OCI-M2 (cell line): Measurements from ENCODE around the gene ARL8A.
"Not testable (repeated sequence)": the region's sequence is repeated elsewhere in the genome, so short reads cannot be mapped to it uniquely, and the experiment has no call there.

Source experiments
- DNase-seq: peaks from one replicate; lab custom pipeline; 2025; ENCODE audit not compliant: unreplicated experiment; lab: John Stamatoyannopoulos, UW

Gene ARL8A

DNA sequence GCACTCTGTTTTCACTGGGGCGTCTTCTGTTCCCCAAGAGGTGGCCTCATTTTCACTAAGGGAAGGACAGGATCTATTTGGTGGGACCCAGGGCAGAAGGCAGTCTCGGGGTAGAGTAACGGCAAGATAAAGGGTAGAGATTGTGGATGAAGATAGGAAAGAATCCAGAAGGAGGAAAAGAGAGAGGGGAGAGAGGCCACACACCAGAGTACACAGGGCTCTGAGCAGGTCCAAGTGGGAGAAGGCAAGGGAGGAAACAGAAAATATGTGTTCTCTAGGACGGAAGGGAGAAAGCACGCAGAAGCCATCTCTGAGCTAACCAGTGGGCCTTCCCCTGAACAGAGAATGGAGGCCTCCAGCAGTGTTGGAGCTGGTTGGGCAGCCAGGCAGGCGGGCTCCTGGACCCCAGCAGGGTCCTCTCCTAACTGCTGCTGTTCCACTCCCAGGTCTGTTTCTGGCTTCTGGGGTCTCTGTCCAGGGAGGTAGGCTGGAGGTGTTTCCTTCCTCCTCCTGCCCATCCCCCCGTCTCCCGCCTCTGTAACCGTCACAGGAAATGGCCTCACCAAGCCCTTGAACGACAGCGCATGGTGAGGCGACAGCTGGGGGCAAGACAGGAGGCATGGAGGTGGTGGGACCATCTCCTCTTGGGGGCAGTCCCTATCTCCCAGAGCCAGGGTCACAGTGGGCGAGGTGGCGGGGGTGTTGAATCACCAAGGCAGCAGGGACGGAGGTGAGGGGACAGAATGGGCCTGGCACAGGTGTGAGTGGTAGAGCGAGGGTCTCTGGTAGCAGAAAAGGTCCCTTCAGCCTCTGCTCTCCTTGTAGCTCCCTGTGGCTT lies 15.2 kb upstream of the ARL8A start:
- DNase-seq = no peak

DNA sequence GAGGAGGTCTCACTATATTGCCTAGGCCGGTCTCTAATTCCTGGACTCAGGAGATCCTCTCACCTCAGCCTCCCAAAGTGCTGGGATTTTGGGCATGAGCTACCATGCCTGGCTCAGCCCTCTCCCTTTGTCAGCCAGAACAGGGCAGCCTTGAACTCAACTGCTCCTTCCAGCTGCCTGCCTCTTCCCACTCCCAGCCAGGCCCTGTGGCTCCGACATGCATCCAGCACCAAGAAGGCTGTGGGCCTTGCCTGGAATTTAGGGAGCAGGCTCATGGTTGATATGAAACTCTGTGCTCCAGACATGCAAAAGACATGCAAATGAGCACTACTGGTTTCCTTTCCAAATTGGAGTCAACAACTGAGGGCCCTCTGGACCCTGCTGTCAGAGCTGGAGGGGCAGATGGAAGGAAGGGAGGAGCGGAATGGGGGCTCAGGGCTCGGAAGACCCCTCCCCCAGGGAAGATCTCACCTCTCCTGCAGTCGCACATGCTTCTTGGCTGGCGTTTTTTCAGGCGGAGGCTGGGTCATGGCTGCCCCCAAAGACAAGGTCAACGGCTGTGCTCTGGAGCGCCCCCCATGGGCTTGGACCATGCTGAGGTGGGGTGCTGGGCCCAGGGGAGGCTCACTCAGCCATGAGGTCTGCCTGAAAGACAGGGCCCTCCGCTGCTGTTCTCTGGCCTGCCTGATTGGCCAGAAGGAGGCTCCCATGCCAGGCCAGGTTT lies 14.4 kb upstream of the ARL8A start:
- DNase-seq = no peak

DNA sequence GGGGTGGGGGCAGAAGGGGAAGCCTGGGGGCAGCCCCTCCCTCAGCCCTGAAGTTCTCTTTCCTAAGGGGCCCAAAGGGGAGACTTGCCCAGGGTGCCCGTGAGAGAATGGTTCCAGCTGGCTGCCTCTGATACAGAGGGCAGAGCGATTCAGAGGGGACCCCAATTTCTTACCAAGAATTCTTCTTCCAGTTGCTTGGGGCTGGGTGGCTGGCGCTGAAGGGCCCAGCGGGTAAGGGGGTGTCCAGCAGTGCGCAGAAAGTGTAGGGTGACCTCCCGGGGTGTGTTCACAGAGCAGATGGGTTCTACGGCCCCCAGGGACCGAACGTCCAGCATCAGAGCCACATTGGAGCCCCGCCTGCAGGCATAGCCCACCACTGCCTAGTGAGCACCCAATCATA lies 13.4 kb upstream of the ARL8A start:
- DNase-seq = no peak

DNA sequence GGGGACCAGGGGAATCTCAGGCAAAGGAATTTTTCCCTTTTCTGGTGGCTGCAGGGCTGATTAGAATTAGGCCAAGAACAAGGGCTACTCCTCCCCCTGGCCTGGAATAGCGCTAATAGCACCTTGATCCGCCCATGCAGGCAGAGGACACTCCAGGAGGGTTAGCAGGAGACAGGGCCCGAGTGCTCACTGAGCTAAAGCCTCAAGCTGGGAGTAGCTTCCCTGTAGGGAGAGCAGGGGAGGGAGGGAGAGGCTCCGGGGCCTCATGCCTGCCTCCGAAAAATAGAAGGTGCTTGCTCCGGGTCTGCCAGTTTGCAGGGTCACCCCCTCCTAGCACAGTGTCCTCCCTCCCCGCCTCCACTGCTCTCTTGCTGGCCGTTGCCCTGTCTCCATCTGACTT lies 12.1 kb upstream of the ARL8A start:
- no peak for DNase-seq

DNA sequence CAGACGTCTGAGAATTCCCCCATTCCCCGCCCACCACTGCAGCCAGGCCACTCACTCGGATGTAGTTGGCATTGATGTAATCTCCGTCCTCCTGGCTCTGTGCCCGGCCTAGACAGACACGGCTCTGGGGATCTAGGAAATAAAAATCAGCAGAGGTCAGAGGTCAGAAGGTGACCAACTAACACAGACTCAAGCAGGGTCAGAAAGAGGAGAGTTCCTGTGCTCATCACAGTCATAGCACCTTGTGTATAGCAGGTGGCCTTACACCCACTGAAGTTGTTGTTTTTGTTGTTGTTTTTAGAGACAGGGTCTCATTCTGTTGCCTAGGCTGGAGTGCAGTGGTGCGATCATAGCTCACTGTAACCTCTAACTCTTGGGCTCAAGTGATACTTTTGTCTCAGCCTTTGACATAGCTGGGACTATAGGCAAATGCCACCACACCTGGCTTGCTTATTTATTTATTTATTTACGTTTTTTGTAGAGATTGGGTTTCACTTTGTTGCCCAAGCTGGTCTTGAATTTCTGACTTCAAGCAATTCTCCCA lies 11.0 kb upstream of the ARL8A start:
- no peak for DNase-seq

DNA sequence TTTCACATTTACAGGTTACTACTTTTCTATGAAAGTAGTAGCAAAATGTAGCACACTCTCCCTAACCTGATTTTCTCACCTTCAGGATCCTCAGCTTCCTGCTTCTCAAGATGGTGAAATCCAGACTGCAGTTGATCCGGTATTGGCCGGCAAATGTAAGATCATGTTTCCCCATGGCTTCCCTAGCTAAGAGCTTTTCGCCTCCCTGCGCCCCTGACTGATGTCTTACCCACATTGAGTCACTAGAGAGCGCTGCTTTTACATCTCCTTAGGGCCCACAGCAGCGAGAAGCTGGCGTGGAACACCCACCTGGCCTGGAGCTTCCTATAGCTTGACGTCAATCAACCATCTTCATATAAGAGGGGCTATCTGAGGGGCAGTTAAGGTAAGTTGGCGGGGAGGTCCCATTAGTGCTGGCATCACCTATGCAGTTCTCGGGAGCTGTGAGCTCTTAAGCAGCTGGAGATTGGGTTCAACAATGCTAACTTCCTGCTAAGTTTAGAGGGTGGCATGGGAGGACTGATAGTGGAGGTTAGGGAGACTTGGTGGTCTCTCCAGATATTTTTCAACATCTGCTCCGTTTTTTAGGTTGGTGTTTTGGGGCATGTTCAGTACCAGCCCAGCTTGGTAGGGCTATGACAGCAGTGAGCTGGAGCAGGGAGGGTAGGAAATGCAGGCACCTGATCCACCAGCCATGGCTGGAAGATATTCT lies 10.4 kb upstream of the ARL8A start:
- no peak for DNase-seq

DNA sequence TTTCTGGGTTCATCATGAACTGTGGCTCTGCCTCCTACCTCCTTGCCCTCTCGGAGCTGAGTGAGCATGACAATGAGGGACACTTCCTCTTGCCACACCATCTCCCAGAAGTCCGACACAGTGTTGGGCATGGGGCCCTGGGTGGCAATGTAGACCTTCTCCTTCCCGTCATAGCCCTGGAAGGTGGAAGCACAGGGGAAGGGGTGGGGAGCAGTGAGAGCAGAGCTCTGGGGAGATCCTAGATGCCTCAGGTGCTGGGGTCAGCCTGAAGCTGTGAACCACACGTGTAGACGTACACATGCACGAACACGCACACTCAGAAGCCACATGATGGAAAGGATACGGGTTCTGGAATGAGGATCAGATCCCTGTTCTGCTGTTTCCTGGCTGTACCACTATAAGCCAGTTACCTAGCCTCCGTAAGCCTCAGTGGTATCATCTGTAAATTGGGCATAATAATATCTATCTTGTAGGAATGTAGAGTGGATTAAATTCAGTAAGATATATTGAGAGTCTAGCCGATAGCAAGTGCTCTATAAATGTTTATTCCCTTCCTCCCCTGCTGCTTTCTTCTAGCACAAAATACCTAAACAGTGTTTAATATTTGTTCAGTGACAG lies 9.7 kb upstream of the ARL8A start:
- no peak for DNase-seq

DNA sequence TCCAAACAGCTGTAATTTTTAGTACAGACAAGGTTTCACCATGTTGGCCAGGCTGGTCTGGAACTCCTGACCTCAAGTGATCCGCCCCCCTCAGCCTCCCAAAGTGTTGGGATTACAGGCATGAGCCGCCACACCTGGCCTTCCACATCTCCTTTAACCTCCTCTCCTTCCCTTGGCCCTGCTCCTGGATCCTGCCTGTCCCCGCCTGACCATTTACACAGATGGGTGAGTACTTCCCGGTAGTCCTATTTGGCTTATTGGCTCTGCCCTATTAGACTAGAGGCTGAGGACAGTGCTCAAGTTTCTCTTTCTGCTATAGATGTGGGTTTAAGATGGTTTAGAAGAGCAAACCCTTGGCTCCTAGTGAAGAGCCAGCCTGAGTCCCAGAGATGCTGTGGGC lies 8.7 kb upstream of the ARL8A start:
- no peak for DNase-seq

DNA sequence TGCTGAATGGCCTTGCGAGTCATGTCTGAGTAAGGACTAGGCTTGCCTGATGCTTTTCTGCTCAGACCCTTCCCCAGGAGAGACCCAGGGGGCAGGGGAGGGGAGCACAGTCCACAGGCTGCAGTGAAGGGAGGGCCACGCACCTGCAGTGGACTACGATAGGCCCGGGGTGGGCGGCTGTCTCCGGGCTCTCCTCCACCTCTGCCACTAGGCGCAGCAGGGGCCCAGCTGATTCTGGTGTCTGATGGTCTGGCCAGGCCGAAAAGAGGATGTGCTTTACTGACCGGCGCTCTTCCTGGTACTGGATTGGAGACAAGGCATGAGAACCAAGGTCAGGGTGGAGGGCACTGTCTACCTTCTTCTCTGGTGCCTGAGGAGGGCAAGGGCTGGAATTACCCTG lies 7.9 kb upstream of the ARL8A start:
- DNase-seq = no peak

DNA sequence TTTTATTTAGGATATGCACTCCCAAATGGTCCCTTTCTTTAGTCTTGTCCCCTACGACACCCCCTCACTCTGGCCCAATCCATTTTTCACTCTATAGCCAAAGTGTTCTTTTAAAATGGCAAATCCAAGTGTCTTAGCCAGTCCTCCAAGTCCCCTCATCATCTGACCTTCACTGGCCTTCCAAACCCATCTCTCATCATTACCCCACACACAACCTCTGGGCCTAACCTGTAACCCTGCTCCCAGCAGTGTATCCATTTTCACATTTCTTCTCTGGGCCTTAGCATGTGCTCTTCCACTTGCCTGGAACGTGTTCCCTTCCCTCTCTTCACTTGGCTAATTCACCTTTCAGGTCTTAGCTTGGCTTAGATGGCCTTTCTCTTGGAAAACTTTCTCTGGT lies 6.5 kb upstream of the ARL8A start:
- DNase-seq = no peak

DNA sequence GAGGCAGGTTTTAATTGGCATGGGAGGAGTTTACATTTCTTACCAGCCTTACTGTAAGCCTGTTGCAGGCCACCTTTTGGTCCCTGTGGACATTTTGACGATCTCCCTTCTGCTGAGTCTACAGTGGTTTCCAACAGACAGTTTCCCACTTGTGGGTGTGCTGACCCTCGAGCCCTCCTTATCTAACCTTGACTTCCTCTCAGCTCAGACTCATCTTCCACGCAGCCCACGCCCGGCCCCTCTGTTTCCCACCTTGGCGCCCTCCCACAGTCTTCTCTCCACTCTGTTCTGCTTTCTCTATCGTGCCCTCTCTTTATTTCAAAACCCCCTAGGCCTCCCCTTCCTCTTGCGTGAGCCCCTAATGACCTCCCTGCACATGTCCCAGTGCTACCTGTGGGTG lies 6.1 kb upstream of the ARL8A start:
- no peak for DNase-seq

DNA sequence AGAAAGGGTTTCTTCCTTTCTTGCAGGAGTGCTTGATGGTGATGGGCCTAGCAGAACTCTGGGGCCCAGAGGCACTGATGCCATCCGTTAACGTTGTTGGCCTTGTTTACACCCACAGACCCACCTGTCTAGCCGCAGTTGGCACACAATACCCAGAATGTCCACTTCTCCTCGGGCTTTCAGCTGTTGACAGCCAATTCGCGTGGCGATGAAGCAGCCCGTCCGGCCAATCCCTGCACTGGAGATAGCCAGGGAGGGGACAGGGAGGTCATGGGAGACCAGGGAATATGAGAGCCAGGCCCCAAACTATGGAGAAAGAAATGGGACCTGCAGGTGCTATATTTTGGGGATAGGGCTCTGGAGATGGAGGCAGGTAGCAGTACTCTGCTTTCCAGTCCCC lies 5.7 kb upstream of the ARL8A start:
- DNase-seq = no peak

DNA sequence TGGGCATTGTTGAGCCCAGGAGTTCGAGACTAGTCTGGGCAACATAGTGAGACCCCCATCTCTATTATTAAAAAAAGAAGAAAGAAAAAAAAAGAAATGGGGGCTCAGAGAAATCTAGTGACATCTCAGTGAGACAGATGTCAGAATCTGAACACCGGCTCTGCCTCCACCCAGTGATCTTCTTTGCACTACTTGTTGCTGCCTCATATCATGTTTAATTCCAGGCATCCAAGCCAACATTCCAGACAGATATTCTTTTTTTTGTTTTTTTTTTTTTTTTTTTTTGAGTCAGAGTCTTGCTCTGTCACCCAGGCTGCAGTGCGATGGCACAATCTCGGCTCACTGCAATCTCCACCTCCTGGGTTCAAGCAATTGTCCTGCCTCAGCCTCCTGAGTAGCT lies 5.0 kb upstream of the ARL8A start:
- no peak for DNase-seq

DNA sequence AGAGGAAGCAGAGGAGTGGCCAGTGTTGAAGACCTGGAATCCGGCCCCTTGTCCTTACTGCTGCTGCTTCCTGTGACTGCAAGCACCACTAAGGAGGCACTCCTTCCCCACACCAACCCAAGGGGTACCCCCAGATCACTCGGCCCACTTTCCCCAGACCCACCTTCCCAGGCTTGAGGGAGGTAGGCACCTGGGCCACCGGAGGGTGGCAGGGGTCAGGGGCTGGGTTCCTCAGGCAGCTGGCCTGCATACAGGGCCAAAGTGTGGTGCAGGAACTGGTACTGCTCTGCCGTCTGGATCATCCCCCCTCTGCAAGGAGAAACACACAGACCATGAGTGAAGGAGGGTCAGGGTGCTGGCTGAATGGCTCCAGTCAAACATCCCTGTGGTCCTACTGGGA lies 3.9 kb upstream of the ARL8A start:
- DNase-seq = no peak

DNA sequence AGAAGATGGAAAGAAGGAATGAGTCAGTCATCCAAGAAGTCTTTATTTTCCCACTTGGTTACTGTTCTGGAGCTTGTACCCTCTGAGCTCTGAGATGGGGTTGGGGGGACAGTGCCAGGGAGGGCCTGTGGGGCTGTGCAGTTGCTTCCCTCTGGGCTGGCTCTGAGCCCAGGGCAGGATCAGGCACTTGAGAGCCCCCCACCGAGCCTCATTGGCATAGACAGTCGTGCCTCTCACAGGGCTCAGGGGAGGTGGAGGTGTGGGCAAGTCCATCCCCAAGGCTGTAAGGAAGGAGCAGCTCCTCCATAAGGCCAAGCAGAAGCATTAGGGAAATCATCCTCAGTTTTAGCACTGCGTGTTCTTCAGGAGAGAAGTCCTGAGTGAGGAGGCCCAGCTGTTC lies 2.5 kb upstream of the ARL8A start:
- DNase-seq = no peak

DNA sequence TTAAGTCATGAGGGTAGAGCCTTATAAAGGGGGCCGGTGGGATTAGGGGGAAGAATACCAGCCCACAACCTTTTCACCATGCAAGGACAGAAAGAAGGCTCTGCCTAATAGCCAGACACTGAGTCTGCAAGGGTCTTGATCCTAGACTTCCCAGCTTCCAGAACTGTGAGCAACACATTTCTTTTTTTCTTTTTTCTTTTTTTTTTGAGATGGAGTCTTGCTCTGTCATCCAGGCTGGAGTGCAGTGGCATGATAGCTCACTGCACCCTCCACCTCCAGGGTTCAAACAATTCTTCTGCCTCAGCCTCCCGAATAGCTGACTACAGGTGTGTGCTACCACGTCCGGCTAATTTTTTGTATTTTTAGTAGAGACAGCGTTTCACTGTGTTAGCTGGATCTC lies 1.7 kb upstream of the ARL8A start:
- DNase-seq = no peak

DNA sequence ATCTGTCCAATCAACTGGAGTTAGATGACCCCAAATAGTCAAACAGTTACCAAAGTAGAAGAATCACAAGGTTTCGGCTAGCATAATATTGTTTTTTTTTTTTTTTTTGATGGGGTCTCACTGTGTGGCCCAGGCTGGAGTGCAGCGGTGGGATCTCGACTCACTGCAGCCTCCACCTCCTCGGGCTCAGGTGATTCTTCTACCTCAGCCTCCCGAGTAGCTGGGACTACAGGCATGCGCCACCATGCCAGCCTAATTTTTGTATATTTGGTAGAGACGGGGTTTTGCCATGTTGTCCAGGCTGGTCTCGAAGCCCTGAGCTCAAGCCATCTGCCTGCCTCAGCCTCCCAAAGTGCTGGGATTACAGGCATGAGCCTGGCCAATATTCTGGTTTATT lies 1.2 kb upstream of the ARL8A start:
- not testable (repeated sequence) for DNase-seq

DNA sequence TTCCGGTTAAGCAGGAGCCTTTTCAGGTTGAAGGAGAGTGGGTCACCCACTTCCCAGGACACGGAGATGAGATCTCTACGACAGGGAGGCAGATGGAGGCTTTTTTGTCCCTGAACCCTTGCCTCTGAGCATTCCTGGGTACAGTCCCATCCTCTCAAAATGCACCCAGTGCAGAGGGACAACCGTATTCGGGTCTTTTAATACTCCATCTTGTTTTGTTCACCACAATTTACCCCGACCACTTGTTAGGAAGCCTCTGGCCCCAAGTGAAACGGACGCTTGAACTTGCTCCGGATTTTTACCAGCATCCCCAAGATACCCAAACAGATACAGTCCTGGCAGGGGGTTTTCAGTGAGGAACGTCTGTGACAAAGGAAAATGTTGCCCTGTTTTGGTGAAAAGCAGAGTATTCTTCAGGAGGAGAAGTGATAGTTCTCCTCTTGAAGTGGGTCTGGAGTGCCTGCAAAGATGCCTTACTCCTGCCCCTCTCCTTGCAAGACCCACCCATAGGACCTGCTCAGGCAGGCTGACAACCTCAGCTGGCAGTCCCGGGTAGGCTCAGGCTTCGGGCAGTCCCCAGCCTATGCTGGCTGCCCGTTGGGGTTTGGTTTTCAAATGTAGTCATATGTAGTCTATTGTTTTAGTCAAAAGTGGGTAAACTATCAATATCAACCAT lies 669 bp upstream of the ARL8A start:
- no peak for DNase-seq

DNA sequence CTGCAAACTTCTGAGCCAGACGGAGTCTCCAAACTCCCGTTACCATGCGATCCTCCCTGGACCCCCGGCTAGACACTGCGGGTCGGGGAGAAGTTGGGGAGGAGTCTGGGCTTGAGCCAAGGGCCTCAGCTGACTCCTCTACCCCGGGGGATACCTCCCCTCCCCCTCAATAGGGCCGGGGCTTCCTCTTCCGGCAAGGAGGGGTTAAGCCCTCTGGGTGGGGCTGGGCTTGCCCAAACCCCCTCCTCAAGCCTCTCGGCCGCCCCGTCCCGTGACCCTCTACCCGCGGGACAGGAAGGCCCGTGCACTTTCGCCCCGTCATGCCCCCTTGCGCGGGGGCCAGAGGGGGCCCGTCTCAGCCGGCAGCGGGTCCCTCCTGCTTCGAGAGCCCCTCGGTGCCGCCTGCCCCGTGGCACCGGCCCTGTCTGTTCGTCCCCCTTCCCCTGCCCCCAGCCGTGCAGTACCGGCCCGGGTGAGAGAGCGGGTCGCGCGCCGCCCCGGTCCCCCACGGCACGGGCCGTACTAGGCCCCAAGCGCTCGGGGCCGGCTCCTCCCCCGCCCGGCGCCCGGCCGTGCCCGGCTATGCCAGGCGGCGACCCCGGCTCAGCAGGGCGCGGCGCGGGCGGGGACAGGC lies 652 bp downstream of the ARL8A start:
- no peak for DNase-seq

DNA sequence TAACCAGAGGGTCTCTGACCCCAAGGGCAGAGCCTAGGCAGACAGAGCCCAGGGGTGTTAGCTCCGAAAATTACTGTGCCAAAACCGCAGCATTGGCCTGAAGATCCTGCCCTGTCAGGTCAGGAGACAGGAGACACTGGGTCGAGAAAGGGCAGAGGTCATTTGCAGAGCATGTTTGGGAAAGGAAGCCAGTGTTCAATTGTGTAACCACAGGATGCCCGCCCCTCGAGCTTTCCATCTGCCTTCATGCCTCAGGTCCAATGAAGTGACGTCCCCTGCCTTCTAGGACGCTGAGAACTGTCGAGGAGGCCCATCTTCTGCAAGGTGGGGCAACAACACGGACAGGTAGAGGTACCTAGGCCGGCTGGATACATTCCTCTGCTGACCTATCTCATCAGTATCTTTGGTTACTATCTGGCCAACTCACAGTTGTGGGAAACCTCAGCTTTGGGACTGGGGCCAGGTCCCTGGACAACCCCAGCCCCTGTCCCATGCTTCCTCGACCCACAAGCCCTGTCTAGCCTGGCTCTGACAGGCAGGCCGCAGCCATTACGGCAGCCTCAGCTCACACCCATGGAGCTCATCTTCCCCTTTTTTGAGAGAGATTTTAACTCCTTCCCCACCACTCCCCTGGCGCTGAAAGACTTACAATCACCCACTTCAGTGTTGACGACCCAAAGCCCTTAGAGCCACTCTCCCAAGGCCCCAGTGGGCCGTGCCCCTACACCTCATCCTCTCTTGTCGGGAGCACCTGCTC lies 1.3 kb downstream of the ARL8A start:
- no peak for DNase-seq
